A549 (cell line): ENCODE data around the gene TSPAN3. TPM values are rescaled to one million over a fixed set of nuclear protein-coding genes. Genes with fewer than 3 reads are reported as not detected.
A peak's percentile ranks its signal among the peaks of the same experiment; 100 is the strongest.

Experiments used
- ATAC-seq, 2 experiments: fragments of 200-7000 bp in 1 of 2; fragments of >200 bp in 1 of 2; cut with Nextera tagmentation in 1 of 2; cut with Tn5 transposase in 1 of 2; 3 replicates each; pipeline versions ENCODE4 v1.8.0 to v1.9.1; 2018 to 2020; ENCODE audit warnings: mild to moderate bottlenecking in 1 of 2, moderate library complexity in 1 of 2
- CTCF ChIA-PET: fragments of 300-600 bp; sonication (Branson Sonifier 250); formaldehyde crosslinking; extraction: SDS; loops from one replicate; lab custom pipeline; 2021; ENCODE audit warnings: antibody characterized with exemption, inconsistent platforms; lab: Yijun Ruan, JAX
- POLR2A ChIA-PET: fragments of 350-600 bp; formaldehyde crosslinking; extraction: SDS; loops from one replicate; lab custom pipeline; 2021; ENCODE audit warnings: antibody characterized with exemption, inconsistent platforms; lab: Yijun Ruan, JAX
- DNase-seq, 2 experiments: peaks; one replicate each; pipeline versions ENCODE4 v3.0.0 to v3.0.0-alpha.2; 2011 to 2016; ENCODE audit warnings: low read depth in 1 of 2, low spot score in 1 of 2
- FAIRE-seq: peaks from 2 replicates; lab custom pipeline; 2011; peaks lifted over from hg19 to GRCh38; lab: Jason Lieb, UNC
- H3K27ac ChIP-seq, 2 experiments: fragments of >200 bp; sonication (Bioruptor Twin); formaldehyde crosslinking; 3 replicates each; pipeline ENCODE4 v1.5.1; 2016 to 2017
- H3K4me1 ChIP-seq: fragments of >200 bp; sonication (Bioruptor Twin); formaldehyde crosslinking; 3 replicates; pipeline ENCODE4 v1.6.1; 2016
- H3K4me2 ChIP-seq: fragments of >200 bp; sonication (Bioruptor Twin); formaldehyde crosslinking; 3 replicates; pipeline ENCODE4 v1.6.1; 2016
- H3K4me3 ChIP-seq: fragments of >200 bp; sonication (Bioruptor Twin); formaldehyde crosslinking; 3 replicates; pipeline ENCODE4 v1.5.1; 2016
- H3K9me3 ChIP-seq: fragments of >200 bp; sonication (Bioruptor Twin); formaldehyde crosslinking; 3 replicates; pipeline ENCODE4 v1.6.1; 2016
- CBX2 ChIP-seq: fragments of 200-600 bp; sonication (generic); IDR thresholded peaks from 2 replicates; pipeline ENCODE4 v1.6.1; 2016; ENCODE audit warnings: low read depth, mild to moderate bottlenecking, borderline replicate concordance
- EP300 ChIP-seq, 2 experiments: fragments of >200 bp; sonication (Bioruptor Twin); formaldehyde crosslinking; IDR thresholded peaks; 2 replicates in 1 of 2; 3 replicates in 1 of 2; pipeline ENCODE4 v1.6.1; 2016 to 2017
- FOSB ChIP-seq: fragments of 250-450 bp; sonication (Bioruptor Pico); IDR thresholded peaks from 2 replicates; pipeline ENCODE4 v1.5.0; 2020; ENCODE audit warnings: mild to moderate bottlenecking, moderate library complexity
- FOSL2 ChIP-seq, 2 experiments: fragments of 450-650 bp in 1 of 2; fragments of >200 bp in 1 of 2; sonication (Bioruptor Twin) in 1 of 2; formaldehyde crosslinking; IDR thresholded peaks; 2 replicates each; pipeline versions ENCODE4 v1.5.0 to v1.6.1; 2016 to 2020; ENCODE audit warnings: mild to moderate bottlenecking in 1 of 2, moderate library complexity in 1 of 2
- HOXB13 ChIP-seq: fragments of 250-450 bp; sonication (Bioruptor Pico); IDR thresholded peaks from 2 replicates; pipeline ENCODE4 v1.5.0; 2020; ENCODE audit warnings: low read depth, mild to moderate bottlenecking, moderate library complexity
- JUN ChIP-seq, 2 experiments: fragments of >200 bp; sonication (Bioruptor Twin); formaldehyde crosslinking; IDR thresholded peaks; 2 replicates in 1 of 2; 3 replicates in 1 of 2; pipeline ENCODE4 v1.6.1; 2016 to 2017
- JUNB ChIP-seq: fragments of >200 bp; sonication (Bioruptor Twin); formaldehyde crosslinking; IDR thresholded peaks from 2 replicates; pipeline ENCODE4 v1.6.1; 2016
- KDM1A ChIP-seq: fragments of 200-600 bp; sonication (generic); IDR thresholded peaks from 2 replicates; pipeline ENCODE4 v1.6.1; 2016; ENCODE audit warnings: low read depth, mild to moderate bottlenecking
- MAFK ChIP-seq: fragments of 450-650 bp; IDR thresholded peaks from 2 replicates; pipeline ENCODE4 v1.6.1; 2014; ENCODE audit not compliant: partially characterized antibody
- NPAS2 ChIP-seq: fragments of 250-450 bp; sonication (Bioruptor Pico); IDR thresholded peaks from 2 replicates; pipeline ENCODE4 v1.8.0; 2022; ENCODE audit warnings: mild to moderate bottlenecking, moderate library complexity, borderline replicate concordance
- PHF8 ChIP-seq: fragments of 200-600 bp; sonication (generic); IDR thresholded peaks from 2 replicates; pipeline ENCODE4 v1.6.1; 2016; ENCODE audit warnings: low read depth, mild to moderate bottlenecking, antibody characterized with exemption, moderate library complexity, borderline replicate concordance
- RNF2 ChIP-seq: fragments of 200-600 bp; sonication (generic); IDR thresholded peaks from 2 replicates; pipeline ENCODE4 v1.6.1; 2016; ENCODE audit warnings: low read depth, mild to moderate bottlenecking, antibody characterized with exemption, moderate library complexity, borderline replicate concordance
- SMC3 ChIP-seq: fragments of >200 bp; sonication (Bioruptor Twin); formaldehyde crosslinking; IDR thresholded peaks from 3 replicates; pipeline ENCODE4 v1.6.1; 2018; ENCODE audit warnings: inconsistent platforms
- SREBF2 ChIP-seq: fragments of 450-650 bp; IDR thresholded peaks from 2 replicates; pipeline ENCODE4 v1.6.1; 2014; ENCODE audit warnings: mild to moderate bottlenecking, moderate library complexity
- TFCP2L1 ChIP-seq: fragments of 250-450 bp; sonication (Bioruptor Pico); IDR thresholded peaks from 2 replicates; pipeline ENCODE4 v1.5.0; 2021; ENCODE audit warnings: mild to moderate bottlenecking
- TP53 ChIP-seq: fragments of 250-450 bp; sonication (Bioruptor Pico); IDR thresholded peaks from 2 replicates; pipeline ENCODE4 v1.5.0; 2021; ENCODE audit warnings: mild to moderate bottlenecking, moderate library complexity
- ZC3H11A ChIP-seq: fragments of 450-650 bp; IDR thresholded peaks from 2 replicates; pipeline ENCODE4 v1.6.1; 2014; ENCODE audit warnings: antibody characterized with exemption, mild to moderate bottlenecking
- ZFP36 ChIP-seq: fragments of 450-650 bp; IDR thresholded peaks from 2 replicates; pipeline ENCODE4 v1.6.1; 2014; ENCODE audit warnings: borderline replicate concordance; ENCODE audit not compliant: partially characterized antibody
- ZSCAN20 ChIP-seq: fragments of 250-450 bp; sonication (Bioruptor Pico); IDR thresholded peaks from 2 replicates; pipeline ENCODE4 v1.8.0; 2022; ENCODE audit warnings: mild to moderate bottlenecking, moderate library complexity
- WGBS: methylation state at CpG from one replicate; pipeline ENCODE4 v1.1.6; 2017; ENCODE audit errors: missing lambda C conversion rate; 5-methylcytosine and 5-hydroxymethylcytosine counted together
- polyA plus RNA-seq, 4 experiments: library from polyadenylated mRNA; depleted of rRNA in 3 of 4; stranded (reverse); fragments of >200 nt; fragmentation: RNase III in 1 of 4; extraction: RNeasy Plus Mini Kit Qiagen cat#74134 plus additional on column Dnase treatment in 1 of 4; gene quantifications; 2 replicates in 3 of 4; 3 replicates in 1 of 4; pipeline ENCODE4 v1.2.3, GENCODE V29; 2011 to 2017
- TF ChIP-seq, protein P1 (sequence below): fragments of 250-450 bp; sonication (Bioruptor Pico); IDR thresholded peaks from 2 replicates; pipeline ENCODE4 v1.5.0; 2021; ENCODE audit warnings: mild to moderate bottlenecking, moderate library complexity, borderline replicate concordance
- TF ChIP-seq, protein P2 (sequence below): fragments of 200-600 bp; sonication (generic); IDR thresholded peaks from 2 replicates; pipeline ENCODE4 v1.6.1; 2016; ENCODE audit warnings: antibody characterized with exemption, mild to moderate bottlenecking, moderate library complexity
- TF ChIP-seq, protein P3 (sequence below): fragments of >200 bp; sonication (Bioruptor Twin); formaldehyde crosslinking; IDR thresholded peaks from 3 replicates; pipeline ENCODE4 v1.5.1; 2016
- TF ChIP-seq, protein P4 (sequence below): fragments of >200 bp; sonication (Bioruptor Twin); formaldehyde crosslinking; IDR thresholded peaks from 2 replicates; pipeline ENCODE4 v1.6.1; 2016
- TF ChIP-seq, protein P5 (sequence below): fragments of 450-650 bp; IDR thresholded peaks from 2 replicates; pipeline ENCODE4 v1.6.1; 2014; ENCODE audit warnings: antibody characterized with exemption

TSPAN3 gene
- polyA plus RNA-seq, 2 of the 4 experiments (the other 2 are of a cell fraction): 362 to 636 TPM

DNA sequence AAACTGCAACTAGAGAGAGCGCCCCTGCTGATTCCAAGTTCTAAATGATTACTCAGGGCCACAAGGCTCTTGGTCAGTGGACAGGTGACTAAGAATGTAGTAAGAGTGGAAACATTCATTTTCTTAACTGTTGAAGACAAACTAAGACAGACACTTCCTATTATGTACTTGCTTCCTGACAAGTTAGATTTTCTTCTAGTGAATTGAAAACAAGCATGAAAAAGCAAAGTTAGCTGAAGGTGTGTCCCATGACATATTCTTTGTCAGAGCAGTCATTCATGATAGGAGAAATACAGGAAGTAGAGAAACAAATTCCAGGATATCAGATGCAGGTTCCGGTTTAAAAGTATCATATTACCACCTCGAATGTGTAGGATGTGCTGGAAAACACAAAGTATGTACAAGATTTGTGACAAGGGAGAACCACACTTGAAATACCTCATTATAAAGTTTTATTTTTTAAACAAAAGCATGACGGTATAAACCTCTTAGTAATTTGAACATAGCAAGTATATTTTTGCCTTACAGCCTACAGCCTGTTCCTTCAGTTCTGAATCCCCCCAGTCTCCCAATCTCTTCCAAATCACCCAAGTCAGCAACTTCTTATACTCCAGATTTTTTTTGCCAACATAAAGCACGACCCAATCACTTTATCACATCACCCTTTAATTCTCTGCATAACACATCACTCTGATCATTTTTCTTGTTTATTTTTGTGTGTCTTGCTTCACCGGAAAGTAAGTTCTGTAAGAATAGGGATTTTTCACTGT is 6.2 kb downstream of the TSPAN3 start:
- peak overlapping the region; percentile 2 to 25; a peak in 2 of 6 replicates for H3K27ac ChIP-seq
- peak in 1 of 2 experiments; percentile 57 for DNase-seq
- no peak overlapping the region for H3K4me3 ChIP-seq
- peak; percentile 73 for FAIRE-seq
- 48% methylated on average over 6 of the region's 6 CpGs for WGBS
- TF ChIP-seq KDM1A (no peak), SREBF2 (no peak), MAFK (peak; percentile 59), ZC3H11A (no peak), TP53 (CRISPR knock-in tag) (no peak), PHF8 (no peak), EP300 (IDR thresholded peaks at IDR 0.05) (no peak), HOXB13 (CRISPR knock-in tag) (no peak), RNF2 (no peak), JUN (IDR thresholded peaks at IDR 0.05) (no peak), SMC3 (no peak), TFCP2L1 (CRISPR knock-in tag) (no peak), FOSB (CRISPR knock-in tag) (no peak), ZFP36 (no peak), FOSL2 (IDR thresholded peaks at IDR 0.05) (no peak), FOSL2 (CRISPR knock-in tag; IDR thresholded peaks at IDR 0.05) (peak; percentile 73), CBX2 (no peak), ZSCAN20 (CRISPR knock-in tag) (no peak), JUNB (0 out of 2 replicates have a peak, but pooled peaks have one; percentile 33), NPAS2 (CRISPR knock-in tag) (no peak)
- TF ChIP-seq, protein P1, sequence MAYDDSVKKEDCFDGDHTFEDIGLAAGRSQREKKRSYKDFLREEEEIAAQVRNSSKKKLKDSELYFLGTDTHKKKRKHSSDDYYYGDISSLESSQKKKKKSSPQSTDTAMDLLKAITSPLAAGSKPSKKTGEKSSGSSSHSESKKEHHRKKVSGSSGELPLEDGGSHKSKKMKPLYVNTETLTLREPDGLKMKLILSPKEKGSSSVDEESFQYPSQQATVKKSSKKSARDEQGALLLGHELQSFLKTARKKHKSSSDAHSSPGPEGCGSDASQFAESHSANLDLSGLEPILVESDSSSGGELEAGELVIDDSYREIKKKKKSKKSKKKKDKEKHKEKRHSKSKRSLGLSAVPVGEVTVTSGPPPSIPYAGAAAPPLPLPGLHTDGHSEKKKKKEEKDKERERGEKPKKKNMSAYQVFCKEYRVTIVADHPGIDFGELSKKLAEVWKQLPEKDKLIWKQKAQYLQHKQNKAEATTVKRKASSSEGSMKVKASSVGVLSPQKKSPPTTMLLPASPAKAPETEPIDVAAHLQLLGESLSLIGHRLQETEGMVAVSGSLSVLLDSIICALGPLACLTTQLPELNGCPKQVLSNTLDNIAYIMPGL (CRISPR knock-in tag): no peak
- TF ChIP-seq, protein P2, sequence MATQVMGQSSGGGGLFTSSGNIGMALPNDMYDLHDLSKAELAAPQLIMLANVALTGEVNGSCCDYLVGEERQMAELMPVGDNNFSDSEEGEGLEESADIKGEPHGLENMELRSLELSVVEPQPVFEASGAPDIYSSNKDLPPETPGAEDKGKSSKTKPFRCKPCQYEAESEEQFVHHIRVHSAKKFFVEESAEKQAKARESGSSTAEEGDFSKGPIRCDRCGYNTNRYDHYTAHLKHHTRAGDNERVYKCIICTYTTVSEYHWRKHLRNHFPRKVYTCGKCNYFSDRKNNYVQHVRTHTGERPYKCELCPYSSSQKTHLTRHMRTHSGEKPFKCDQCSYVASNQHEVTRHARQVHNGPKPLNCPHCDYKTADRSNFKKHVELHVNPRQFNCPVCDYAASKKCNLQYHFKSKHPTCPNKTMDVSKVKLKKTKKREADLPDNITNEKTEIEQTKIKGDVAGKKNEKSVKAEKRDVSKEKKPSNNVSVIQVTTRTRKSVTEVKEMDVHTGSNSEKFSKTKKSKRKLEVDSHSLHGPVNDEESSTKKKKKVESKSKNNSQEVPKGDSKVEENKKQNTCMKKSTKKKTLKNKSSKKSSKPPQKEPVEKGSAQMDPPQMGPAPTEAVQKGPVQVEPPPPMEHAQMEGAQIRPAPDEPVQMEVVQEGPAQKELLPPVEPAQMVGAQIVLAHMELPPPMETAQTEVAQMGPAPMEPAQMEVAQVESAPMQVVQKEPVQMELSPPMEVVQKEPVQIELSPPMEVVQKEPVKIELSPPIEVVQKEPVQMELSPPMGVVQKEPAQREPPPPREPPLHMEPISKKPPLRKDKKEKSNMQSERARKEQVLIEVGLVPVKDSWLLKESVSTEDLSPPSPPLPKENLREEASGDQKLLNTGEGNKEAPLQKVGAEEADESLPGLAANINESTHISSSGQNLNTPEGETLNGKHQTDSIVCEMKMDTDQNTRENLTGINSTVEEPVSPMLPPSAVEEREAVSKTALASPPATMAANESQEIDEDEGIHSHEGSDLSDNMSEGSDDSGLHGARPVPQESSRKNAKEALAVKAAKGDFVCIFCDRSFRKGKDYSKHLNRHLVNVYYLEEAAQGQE: no peak
- TF ChIP-seq, protein P3, sequence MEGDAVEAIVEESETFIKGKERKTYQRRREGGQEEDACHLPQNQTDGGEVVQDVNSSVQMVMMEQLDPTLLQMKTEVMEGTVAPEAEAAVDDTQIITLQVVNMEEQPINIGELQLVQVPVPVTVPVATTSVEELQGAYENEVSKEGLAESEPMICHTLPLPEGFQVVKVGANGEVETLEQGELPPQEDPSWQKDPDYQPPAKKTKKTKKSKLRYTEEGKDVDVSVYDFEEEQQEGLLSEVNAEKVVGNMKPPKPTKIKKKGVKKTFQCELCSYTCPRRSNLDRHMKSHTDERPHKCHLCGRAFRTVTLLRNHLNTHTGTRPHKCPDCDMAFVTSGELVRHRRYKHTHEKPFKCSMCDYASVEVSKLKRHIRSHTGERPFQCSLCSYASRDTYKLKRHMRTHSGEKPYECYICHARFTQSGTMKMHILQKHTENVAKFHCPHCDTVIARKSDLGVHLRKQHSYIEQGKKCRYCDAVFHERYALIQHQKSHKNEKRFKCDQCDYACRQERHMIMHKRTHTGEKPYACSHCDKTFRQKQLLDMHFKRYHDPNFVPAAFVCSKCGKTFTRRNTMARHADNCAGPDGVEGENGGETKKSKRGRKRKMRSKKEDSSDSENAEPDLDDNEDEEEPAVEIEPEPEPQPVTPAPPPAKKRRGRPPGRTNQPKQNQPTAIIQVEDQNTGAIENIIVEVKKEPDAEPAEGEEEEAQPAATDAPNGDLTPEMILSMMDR: 0 out of 3 replicates have a peak, but pooled peaks have one; percentile 6
- TF ChIP-seq, protein P4, sequence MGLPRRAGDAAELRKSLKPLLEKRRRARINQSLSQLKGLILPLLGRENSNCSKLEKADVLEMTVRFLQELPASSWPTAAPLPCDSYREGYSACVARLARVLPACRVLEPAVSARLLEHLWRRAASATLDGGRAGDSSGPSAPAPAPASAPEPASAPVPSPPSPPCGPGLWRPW: no peak
- TF ChIP-seq, protein P5, sequence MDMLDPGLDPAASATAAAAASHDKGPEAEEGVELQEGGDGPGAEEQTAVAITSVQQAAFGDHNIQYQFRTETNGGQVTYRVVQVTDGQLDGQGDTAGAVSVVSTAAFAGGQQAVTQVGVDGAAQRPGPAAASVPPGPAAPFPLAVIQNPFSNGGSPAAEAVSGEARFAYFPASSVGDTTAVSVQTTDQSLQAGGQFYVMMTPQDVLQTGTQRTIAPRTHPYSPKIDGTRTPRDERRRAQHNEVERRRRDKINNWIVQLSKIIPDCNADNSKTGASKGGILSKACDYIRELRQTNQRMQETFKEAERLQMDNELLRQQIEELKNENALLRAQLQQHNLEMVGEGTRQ: no peak
- POLR2A ChIA-PET: no interaction called here
- CTCF ChIA-PET: interaction anchor here (0.6 to 1.7 kb wide), 3 partner anchors 94 to 758 kb away, joined by 3 to 5 read pairs (median 3); no protein-coding TSS in a partner anchor
- H3K9me3 ChIP-seq: no peaks in the 10 kb centered on the region
- peak; percentile 72 to 79 for ATAC-seq
- peak overlapping the region; percentile 69 for H3K4me2 ChIP-seq
- H3K4me1 ChIP-seq: peaks cover 73% of the 10 kb centered on the region
